Midbrain (tissue), 1 donor: ENCODE data around the gene MN1.

Experiments used
- DNase-seq: peaks from one replicate; lab custom pipeline; 2025; lab: John Stamatoyannopoulos, UW

Gene MN1

GRCh38 chr22:27801616-27802345 lies at the start of gene MN1:
MN1 (minus strand) TSS chr22:27801756; CDS start chr22:27800543, 1,213 bp downstream.
- DNase-seq, result peak; percentile 58

GRCh38 chr22:27850000-27850521 lies 48.5 kb upstream of the MN1 start:
- no peak for DNase-seq

- DNase-seq, result no peak
Observed at GRCh38 chr22:27848005-27848404, 46.4 kb upstream of the MN1 start.

- DNase-seq, result no peak
Observed at GRCh38 chr22:27846910-27847309, 45.4 kb upstream of the MN1 start.

GRCh38 chr22:27846248-27846757 lies 44.7 kb upstream of the MN1 start:
- no peak for DNase-seq

GRCh38 chr22:27845644-27846043 lies 44.1 kb upstream of the MN1 start:
- no peak for DNase-seq

GRCh38 chr22:27844656-27845591 lies 43.4 kb upstream of the MN1 start:
- DNase-seq, result no peak

GRCh38 chr22:27844256-27844655 lies 42.7 kb upstream of the MN1 start:
- no peak for DNase-seq

- no peak for DNase-seq
Observed at GRCh38 chr22:27843441-27843840, 41.9 kb upstream of the MN1 start.

GRCh38 chr22:27842669-27843431 lies 41.3 kb upstream of the MN1 start:
- DNase-seq, result no peak

- DNase-seq, result no peak
Observed at GRCh38 chr22:27842201-27842600, 40.6 kb upstream of the MN1 start.

- DNase-seq, result no peak
Observed at GRCh38 chr22:27840436-27840835, 38.9 kb upstream of the MN1 start.

GRCh38 chr22:27839057-27839660 lies 37.6 kb upstream of the MN1 start:
- DNase-seq, result no peak

- no peak for DNase-seq
Observed at GRCh38 chr22:27836181-27836580, 34.6 kb upstream of the MN1 start.

GRCh38 chr22:27835446-27835845 lies 33.9 kb upstream of the MN1 start:
- DNase-seq, result no peak

- no peak for DNase-seq
Observed at GRCh38 chr22:27834364-27835185, 33.0 kb upstream of the MN1 start.

- DNase-seq, result no peak
Observed at GRCh38 chr22:27833803-27834202, 32.2 kb upstream of the MN1 start.

GRCh38 chr22:27832606-27833005 lies 31.1 kb upstream of the MN1 start:
- no peak for DNase-seq

GRCh38 chr22:27829620-27830019 lies 28.1 kb upstream of the MN1 start:
- no peak for DNase-seq
